ENCODE results near the gene CAPN8. TPM values are rescaled to one million over a fixed set of nuclear protein-coding genes. Genes with fewer than 3 reads are reported as not detected.

CAPN8 gene
- polyA plus RNA-seq, 1 donor (not counting 4 experiments of a cell fraction or from before 2014, with no cell fraction given) = 4.7 TPM

- no peaks in the 10 kb centered on the region for H4K20me1 ChIP-seq (ENCODE audit: control insufficient read depth, extremely low read depth, insufficient read depth, low read length)
- H3K27me3 ChIP-seq (ENCODE audit: control insufficient read depth, extremely low read depth, insufficient read depth, low read length) = no peaks in the 10 kb centered on the region
- H3K36me3 ChIP-seq (ENCODE audit: control insufficient read depth in 2 of 2, extremely low read depth in 1 of 2, insufficient read depth in 2 of 2, low read length in 2 of 2) = no peaks in the 10 kb centered on the region
- dilution Hi-C loops (cut with MboI; ENCODE audit: extremely low pct_ligation_motif_present, low sequenced_read_pairs) = no loop called here
- H3K4me1 ChIP-seq (ENCODE audit: control insufficient read depth, extremely low read depth, insufficient read depth, low read length) = no peaks in the 10 kb centered on the region
- no peaks in the 10 kb centered on the region for H3K9me3 ChIP-seq (ENCODE audit: control insufficient read depth, low read depth, low read length)
- no peak for DNase-seq (ENCODE audit: low read depth, low spot score)
- FAIRE-seq = no peak
- TF ChIP-seq EZH2 (IDR thresholded peaks at IDR 0.05; ENCODE audit: low read length) (peak; percentile 27), CTCF (optimal IDR thresholded peaks at IDR 0.05 in 1 of 3, IDR thresholded peaks at IDR 0.05 in 1 of 3, conservative IDR thresholded peaks at IDR 0.05 in 1 of 3; ENCODE audit: extremely low read depth in 1 of 3, insufficient read depth in 2 of 3, low read length in 3 of 3) (no peak)
- no peaks in the 10 kb centered on the region for H3K9me1 ChIP-seq (ENCODE audit: control insufficient read depth, extremely low read depth, insufficient read depth, low read length)
- no peak overlapping the region for H3K27ac ChIP-seq (ENCODE audit: control insufficient read depth, insufficient read depth, low read length)
- no peak overlapping the region for H3K4me3 ChIP-seq (ENCODE audit: control insufficient read depth in 2 of 3, extremely low read depth in 1 of 3, insufficient read depth in 2 of 3, low read depth in 1 of 3, low read length in 3 of 3)
- H2AFZ ChIP-seq (ENCODE audit: control insufficient read depth, low read length) = no peak overlapping the region
- no peak overlapping the region for H3K4me2 ChIP-seq (ENCODE audit: control insufficient read depth, extremely low read depth, insufficient read depth, low read depth, low read length)
- no peaks in the 10 kb centered on the region for H3K79me2 ChIP-seq (ENCODE audit: control insufficient read depth, insufficient read depth, low read length)
- no peak overlapping the region for H3K9ac ChIP-seq (ENCODE audit: control insufficient read depth, extremely low read depth, insufficient read depth, low read length)
These were observed 130.8 kb downstream of the CAPN8 start for GRCh38 chr1:223534677-223535076.

- Histone ChIP-seq H4K20me1 (ENCODE audit: control insufficient read depth, extremely low read depth, insufficient read depth, low read length) (no peaks in the 10 kb centered on the region), H3K9me3 (ENCODE audit: control insufficient read depth, low read depth, low read length) (no peaks in the 10 kb centered on the region), H3K27ac (ENCODE audit: control insufficient read depth, insufficient read depth, low read length) (no peak overlapping the region), H3K9me1 (ENCODE audit: control insufficient read depth, extremely low read depth, insufficient read depth, low read length) (no peaks in the 10 kb centered on the region), H3K4me2 (ENCODE audit: control insufficient read depth, extremely low read depth, insufficient read depth, low read depth, low read length) (no peak overlapping the region), H3K4me3 (ENCODE audit: control insufficient read depth in 2 of 3, extremely low read depth in 1 of 3, insufficient read depth in 2 of 3, low read depth in 1 of 3, low read length in 3 of 3) (no peak overlapping the region), H3K79me2 (ENCODE audit: control insufficient read depth, insufficient read depth, low read length) (no peaks in the 10 kb centered on the region), H3K9ac (ENCODE audit: control insufficient read depth, extremely low read depth, insufficient read depth, low read length) (no peak overlapping the region), H2AFZ (ENCODE audit: control insufficient read depth, low read length) (no peak overlapping the region), H3K27me3 (ENCODE audit: control insufficient read depth, extremely low read depth, insufficient read depth, low read length) (no peaks in the 10 kb centered on the region), H3K36me3 (ENCODE audit: control insufficient read depth in 2 of 2, extremely low read depth in 1 of 2, insufficient read depth in 2 of 2, low read length in 2 of 2) (no peaks in the 10 kb centered on the region), H3K4me1 (ENCODE audit: control insufficient read depth, extremely low read depth, insufficient read depth, low read length) (no peaks in the 10 kb centered on the region)
- TF ChIP-seq CTCF (optimal IDR thresholded peaks at IDR 0.05 in 1 of 3, IDR thresholded peaks at IDR 0.05 in 1 of 3, conservative IDR thresholded peaks at IDR 0.05 in 1 of 3; ENCODE audit: extremely low read depth in 1 of 3, insufficient read depth in 2 of 3, low read length in 3 of 3) (no peak), EZH2 (IDR thresholded peaks at IDR 0.05; ENCODE audit: low read length) (no peak)
- FAIRE-seq (no peak), DNase-seq (ENCODE audit: low read depth, low spot score) (no peak)
- dilution Hi-C loops (cut with MboI; ENCODE audit: extremely low pct_ligation_motif_present, low sequenced_read_pairs) = no loop called here
These were observed 131.8 kb downstream of the CAPN8 start for GRCh38 chr1:223533708-223534107.
